A673 (cell line): ENCODE data around the gene PHF19. TPM values are rescaled to one million over a fixed set of nuclear protein-coding genes. Genes with fewer than 3 reads are reported as not detected.

Experiments
- BruUV-seq: library from RNA; stranded (reverse); fragments of 400-500 nt; replicated peaks from 2 replicates; lab custom pipeline; 2021; lab: Mats Ljungman, UMichigan
- CTCF ChIA-PET: fragments of 300-600 bp; sonication (Branson Sonifier 250); formaldehyde crosslinking; loops from one replicate; lab custom pipeline; 2022; ENCODE audit warnings: antibody characterized with exemption; lab: Charles Lee
- POLR2A ChIA-PET: fragments of 300-600 bp; sonication (Branson Sonifier 250); formaldehyde crosslinking; loops from one replicate; lab custom pipeline; 2022; ENCODE audit warnings: antibody characterized with exemption; ENCODE audit not compliant: low non-redundant PET; lab: Charles Lee
- DNase-seq: peaks from one replicate; pipeline ENCODE4 v3.0.0-alpha.2; 2015; ENCODE audit warnings: low spot score
- H3K27ac ChIP-seq: fragments of 200-600 bp; sonication (generic); 2 replicates; pipeline ENCODE4 v1.5.1; 2016; ENCODE audit warnings: mixed run types, low read depth, mild to moderate bottlenecking, mixed read lengths, antibody characterized with exemption, low read length; ENCODE audit not compliant: poor library complexity, severe bottlenecking
- H3K27me3 ChIP-seq: fragments of 200-600 bp; sonication (generic); replicated peaks from 2 replicates; pipeline ENCODE4 v1.6.1; 2017; ENCODE audit warnings: mixed run types, low read depth, mild to moderate bottlenecking, mixed read lengths, antibody characterized with exemption, low read length; ENCODE audit not compliant: insufficient read depth, poor library complexity
- H3K36me3 ChIP-seq: fragments of 200-600 bp; sonication (generic); 2 replicates; pipeline ENCODE4 v1.6.1; 2016; ENCODE audit warnings: mixed run types, mild to moderate bottlenecking, mixed read lengths, antibody characterized with exemption, low read length; ENCODE audit not compliant: insufficient read depth, poor library complexity, severe bottlenecking
- H3K4me1 ChIP-seq: fragments of 200-600 bp; sonication (generic); 2 replicates; pipeline ENCODE4 v1.6.1; 2017; ENCODE audit warnings: mixed run types, mild to moderate bottlenecking, mixed read lengths, antibody characterized with exemption, low read length; ENCODE audit not compliant: insufficient read depth, poor library complexity, severe bottlenecking
- H3K4me3 ChIP-seq: fragments of 200-600 bp; sonication (generic); 2 replicates; pipeline ENCODE4 v1.5.1; 2016; ENCODE audit warnings: low read depth, mixed run types, mild to moderate bottlenecking, mixed read lengths, low read length; ENCODE audit not compliant: poor library complexity, severe bottlenecking
- H3K9me3 ChIP-seq: fragments of 200-600 bp; sonication (generic); 2 replicates; pipeline ENCODE4 v1.6.1; 2016; ENCODE audit warnings: mixed run types, low read depth, mild to moderate bottlenecking, mixed read lengths, antibody characterized with exemption, low read length; ENCODE audit not compliant: poor library complexity, severe bottlenecking
- CTCF ChIP-seq: fragments of 300-800, 200-600 bp; sonication (generic); conservative IDR thresholded peaks from 2 replicates; pipeline ENCODE4 v1.5.1; 2017; ENCODE audit warnings: low read depth, mild to moderate bottlenecking, antibody characterized with exemption, low read length, moderate library complexity, mixed read lengths
- EZH2 ChIP-seq: fragments of 200-600 bp; sonication (generic); IDR thresholded peaks from 2 replicates; pipeline ENCODE4 v1.6.1; 2017; ENCODE audit warnings: borderline replicate concordance, low read depth, mild to moderate bottlenecking, mixed read lengths, antibody characterized with exemption, low read length; ENCODE audit not compliant: poor library complexity, severe bottlenecking
- intact Hi-C: fragments of 100-400 bp; cut with micrococcal nuclease; formaldehyde crosslinking; loops from one replicate; pipeline ENCODE4 v1.10.0; 2022; ENCODE audit not compliant: unreplicated experiment
- total RNA-seq: library from RNA; stranded (reverse); gene quantifications from 2 replicates; pipeline ENCODE4 v1.2.3, GENCODE V29; 2021

Gene PHF19
- total RNA-seq, 1 experiment from 2014 or later, result 75.7 TPM

GRCh38 chr9:120861935-120862334 lies 15.1 kb downstream of the PHF19 start:
- Histone ChIP-seq H3K27me3 (no peaks in the 10 kb centered on the region), H3K9me3 (no peaks in the 10 kb centered on the region), H3K4me3 (no peak overlapping the region), H3K36me3 (peaks cover 29% of the 10 kb centered on the region), H3K27ac (no peak overlapping the region), H3K4me1 (no peaks in the 10 kb centered on the region)
- TF ChIP-seq EZH2 (no peak), CTCF (no peak)
- POLR2A ChIA-PET, result no interaction called here
- CTCF ChIA-PET, result no interaction called here
- BruUV-seq, result no TSS peak
- no peak for DNase-seq
- intact Hi-C loops, result no loop called here

- Histone ChIP-seq H3K4me3 (no peak overlapping the region), H3K9me3 (no peaks in the 10 kb centered on the region), H3K27ac (no peak overlapping the region), H3K4me1 (no peaks in the 10 kb centered on the region), H3K36me3 (peaks cover 28% of the 10 kb centered on the region), H3K27me3 (no peaks in the 10 kb centered on the region)
- intact Hi-C loops, result no loop called here
- no TSS peak for BruUV-seq
- CTCF ChIA-PET, result no interaction called here
- DNase-seq, result no peak
- POLR2A ChIA-PET, result no interaction called here
- TF ChIP-seq EZH2 (no peak), CTCF (no peak)
Measured at GRCh38 chr9:120860083-120860482, 16.9 kb downstream of the PHF19 start.

- intact Hi-C loops, result no loop called here
- no peak for DNase-seq
- no peak overlapping the region for H3K4me3 ChIP-seq
- no peak overlapping the region for H3K27ac ChIP-seq
- no peaks in the 10 kb centered on the region for H3K4me1 ChIP-seq
- POLR2A ChIA-PET, result no interaction called here
- H3K36me3 ChIP-seq, result peaks cover 27% of the 10 kb centered on the region
- TF ChIP-seq EZH2 (no peak), CTCF (no peak)
- BruUV-seq, result no TSS peak
- no peaks in the 10 kb centered on the region for H3K9me3 ChIP-seq
- CTCF ChIA-PET, result no interaction called here
- H3K27me3 ChIP-seq, result no peaks in the 10 kb centered on the region
Measured at GRCh38 chr9:120859361-120859760, 17.6 kb downstream of the PHF19 start.
